Loucy (cell line): ENCODE results near the gene ADGB.
"Not testable (repeated sequence)": the region's sequence is repeated elsewhere in the genome, so short reads cannot be mapped to it uniquely, and the experiment has no call there.

Experiments
- H2AFZ ChIP-seq: fragments of 200-600 bp; sonication (generic); 2 replicates; pipeline ENCODE4 v1.6.0; 2016; ENCODE audit warnings: antibody characterized with exemption, mild to moderate bottlenecking, low read length, moderate library complexity
- H3F3A ChIP-seq: fragments of 200-600 bp; 2 replicates; pipeline ENCODE4 v1.6.0; 2016; ENCODE audit warnings: antibody characterized with exemption, low read depth, mild to moderate bottlenecking
- H3K27me3 ChIP-seq: fragments of 200-600 bp; sonication (generic); 2 replicates; pipeline ENCODE4 v1.6.1; 2014; ENCODE audit warnings: low read length, mild to moderate bottlenecking; ENCODE audit not compliant: insufficient read depth, poor library complexity, severe bottlenecking
- H3K36me3 ChIP-seq: fragments of 200-600 bp; sonication (generic); 2 replicates; pipeline ENCODE4 v1.6.1; 2016; ENCODE audit warnings: low read length; ENCODE audit not compliant: insufficient read depth
- H3K4me1 ChIP-seq: fragments of 200-600 bp; sonication (generic); 2 replicates; pipeline ENCODE4 v1.5.1; 2014; ENCODE audit warnings: low read length, mild to moderate bottlenecking; ENCODE audit not compliant: insufficient read depth, poor library complexity, severe bottlenecking
- H3K4me2 ChIP-seq: fragments of 200-600 bp; sonication (generic); 2 replicates; pipeline ENCODE4 v1.6.0; 2014; ENCODE audit warnings: antibody characterized with exemption, low read length, low read depth, mild to moderate bottlenecking; ENCODE audit not compliant: poor library complexity, severe bottlenecking
- H3K4me3 ChIP-seq: fragments of 200-600 bp; sonication (generic); 2 replicates; pipeline ENCODE4 v1.5.1; 2014; ENCODE audit warnings: low read length, mild to moderate bottlenecking, mixed read lengths; ENCODE audit not compliant: poor library complexity, severe bottlenecking
- H3K79me2 ChIP-seq: fragments of 200-600 bp; sonication (generic); 2 replicates; pipeline ENCODE4 v1.6.1; 2014; ENCODE audit warnings: low read length; ENCODE audit not compliant: insufficient read depth
- H3K9ac ChIP-seq: fragments of 200-600 bp; sonication (generic); 2 replicates; pipeline ENCODE4 v1.6.0; 2014; ENCODE audit warnings: mild to moderate bottlenecking, low read depth, low read length, moderate library complexity; ENCODE audit not compliant: poor library complexity, severe bottlenecking
- H3K9me2 ChIP-seq: fragments of 200-600 bp; sonication (generic); replicated peaks from 2 replicates; pipeline ENCODE4 v1.6.1; 2016; ENCODE audit warnings: low read depth, low read length, mixed read lengths
- H3K9me3 ChIP-seq: fragments of 200-600 bp; sonication (generic); 2 replicates; pipeline ENCODE4 v1.6.1; 2014; ENCODE audit warnings: mild to moderate bottlenecking, antibody characterized with exemption, low read length, low read depth; ENCODE audit not compliant: insufficient read depth
- H4K20me1 ChIP-seq: fragments of 200-600 bp; sonication (generic); 2 replicates; pipeline ENCODE4 v1.6.0; 2014; ENCODE audit warnings: antibody characterized with exemption, low read length, mild to moderate bottlenecking; ENCODE audit not compliant: insufficient read depth, poor library complexity, severe bottlenecking
- EZH2phosphoT487 ChIP-seq: fragments of 200-600 bp; IDR thresholded peaks from 2 replicates; pipeline ENCODE4 v1.6.1; 2018; ENCODE audit warnings: antibody characterized with exemption, mild to moderate bottlenecking, moderate library complexity, borderline replicate concordance
- TF ChIP-seq, protein P1 (sequence below): fragments of 200-600 bp; sonication (generic); conservative IDR thresholded peaks from 2 replicates; pipeline ENCODE4 v1.5.1; 2014; ENCODE audit warnings: mild to moderate bottlenecking, antibody characterized with exemption, low read length

ADGB gene

GRCh38 chr6:146553377-146554135 lies 45.2 kb upstream of the ADGB start:
- Histone ChIP-seq H3K4me1 (peaks cover 9% of the 10 kb centered on the region), H3K27me3 (no peaks in the 10 kb centered on the region), H4K20me1 (no peaks in the 10 kb centered on the region), H3K36me3 (no peaks in the 10 kb centered on the region), H3K9ac (no peak overlapping the region), H3K9me3 (no peaks in the 10 kb centered on the region), H3F3A (no peaks in the 10 kb centered on the region), H2AFZ (no peak overlapping the region), H3K4me2 (no peak overlapping the region), H3K9me2 (no peaks in the 10 kb centered on the region), H3K79me2 (no peaks in the 10 kb centered on the region), H3K4me3 (no peak overlapping the region)
- TF ChIP-seq, protein P1, sequence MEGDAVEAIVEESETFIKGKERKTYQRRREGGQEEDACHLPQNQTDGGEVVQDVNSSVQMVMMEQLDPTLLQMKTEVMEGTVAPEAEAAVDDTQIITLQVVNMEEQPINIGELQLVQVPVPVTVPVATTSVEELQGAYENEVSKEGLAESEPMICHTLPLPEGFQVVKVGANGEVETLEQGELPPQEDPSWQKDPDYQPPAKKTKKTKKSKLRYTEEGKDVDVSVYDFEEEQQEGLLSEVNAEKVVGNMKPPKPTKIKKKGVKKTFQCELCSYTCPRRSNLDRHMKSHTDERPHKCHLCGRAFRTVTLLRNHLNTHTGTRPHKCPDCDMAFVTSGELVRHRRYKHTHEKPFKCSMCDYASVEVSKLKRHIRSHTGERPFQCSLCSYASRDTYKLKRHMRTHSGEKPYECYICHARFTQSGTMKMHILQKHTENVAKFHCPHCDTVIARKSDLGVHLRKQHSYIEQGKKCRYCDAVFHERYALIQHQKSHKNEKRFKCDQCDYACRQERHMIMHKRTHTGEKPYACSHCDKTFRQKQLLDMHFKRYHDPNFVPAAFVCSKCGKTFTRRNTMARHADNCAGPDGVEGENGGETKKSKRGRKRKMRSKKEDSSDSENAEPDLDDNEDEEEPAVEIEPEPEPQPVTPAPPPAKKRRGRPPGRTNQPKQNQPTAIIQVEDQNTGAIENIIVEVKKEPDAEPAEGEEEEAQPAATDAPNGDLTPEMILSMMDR, result no peak
- TF ChIP-seq EZH2phosphoT487, result no peak

GRCh38 chr6:146560607-146561006 lies 38.2 kb upstream of the ADGB start:
- Histone ChIP-seq H3K4me1 (peaks cover 5% of the 10 kb centered on the region), H3K9me2 (no peaks in the 10 kb centered on the region), H3K4me3 (no peak overlapping the region)

DNA sequence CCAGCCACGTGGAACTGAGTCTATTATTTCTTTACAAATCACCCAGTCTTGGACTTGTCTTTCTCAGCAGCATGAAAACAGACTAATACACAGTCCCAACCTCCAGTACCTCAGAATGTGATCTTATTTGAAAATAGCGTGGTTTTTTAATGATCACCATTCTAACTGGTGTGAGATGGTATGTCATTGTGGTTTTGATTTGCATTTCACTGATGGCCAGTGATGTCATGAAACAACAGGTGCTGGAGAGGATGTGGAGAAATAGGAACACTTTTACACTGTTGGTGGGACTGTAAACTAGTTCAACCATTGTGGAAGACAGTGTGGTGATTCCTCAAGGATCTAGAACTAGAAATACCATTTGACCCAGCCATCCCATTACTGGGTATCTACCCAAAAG lies 32.1 kb upstream of the ADGB start:
- H3K36me3 ChIP-seq, H3K9me3 ChIP-seq, H2AFZ ChIP-seq, H3K9ac ChIP-seq, H4K20me1 ChIP-seq, H3K79me2 ChIP-seq, H3F3A ChIP-seq, H3K4me3 ChIP-seq, H3K27me3 ChIP-seq, H3K9me2 ChIP-seq, H3K4me2 ChIP-seq, H3K4me1 ChIP-seq: not testable (repeated sequence)

More at GRCh38 chr6:146560607-146561006, 38.2 kb upstream of the ADGB start:
- Histone ChIP-seq H3K4me2 (no peak overlapping the region), H3K27me3 (no peaks in the 10 kb centered on the region), H3K9me3 (no peaks in the 10 kb centered on the region), H3K79me2 (no peaks in the 10 kb centered on the region), H2AFZ (no peak overlapping the region), H4K20me1 (no peaks in the 10 kb centered on the region), H3K9ac (no peak overlapping the region), H3K36me3 (no peaks in the 10 kb centered on the region), H3F3A (no peaks in the 10 kb centered on the region)
- TF ChIP-seq, protein P1, result no peak
- no peak for TF ChIP-seq EZH2phosphoT487

DNA sequence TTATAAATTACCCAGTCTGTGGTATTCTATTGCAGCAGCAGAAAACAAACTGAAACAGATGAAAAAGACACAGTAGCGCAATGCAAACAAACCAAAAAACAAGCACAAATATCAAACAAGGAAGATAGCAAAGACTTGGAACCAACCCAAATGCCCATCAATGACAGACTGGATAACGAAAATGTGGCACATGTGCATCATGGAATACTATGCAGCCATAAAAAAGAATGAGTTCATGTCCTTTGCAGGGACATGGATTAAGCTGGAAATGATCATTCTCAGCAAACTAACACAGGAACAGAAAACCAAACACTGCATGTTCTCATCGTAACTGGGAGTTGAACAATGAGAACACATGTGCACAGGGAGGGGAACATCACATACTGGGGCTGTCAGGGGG lies 30.2 kb upstream of the ADGB start:
- H3K4me3 ChIP-seq, H3K36me3 ChIP-seq, H3K4me2 ChIP-seq, H3K9me3 ChIP-seq, H3K9ac ChIP-seq, H3K27me3 ChIP-seq, H3F3A ChIP-seq, H3K9me2 ChIP-seq, H3K4me1 ChIP-seq, H3K79me2 ChIP-seq, H4K20me1 ChIP-seq, H2AFZ ChIP-seq: not testable (repeated sequence)
